ENCODE data around the gene PARN.
"Not testable (repeated sequence)": the region's sequence is repeated elsewhere in the genome, so short reads cannot be mapped to it uniquely, and the experiment has no call there.

GRCh38 chr16:14636179-14636950 is 6.3 kb upstream of the PARN start:
- TF ChIP-seq POLR2A (IDR thresholded peaks at IDR 0.05; ENCODE audit: low read depth, low read length); SPI1 (IDR thresholded peaks at IDR 0.05; ENCODE audit: low read depth, low read length); POLR2AphosphoS5 (IDR thresholded peaks at IDR 0.05; ENCODE audit: low read depth, low read length); TAF1 (IDR thresholded peaks at IDR 0.05; ENCODE audit: low read depth, low read length); PAX5 (IDR thresholded peaks at IDR 0.05; ENCODE audit: insufficient read depth, low read length, severe bottlenecking); POU2F2 (IDR thresholded peaks at IDR 0.05; ENCODE audit: low read depth, low read length): not testable (repeated sequence)
